ENCODE results near the gene GFPT2. TPM values are rescaled to one million over a fixed set of nuclear protein-coding genes. Genes with fewer than 3 reads are reported as not detected.
A peak's percentile ranks its signal among the peaks of the same experiment; 100 is the strongest.

The GFPT2 gene
- total RNA-seq, 2 experiments from 2014 or later: 0.15 to 0.37 TPM

DNA sequence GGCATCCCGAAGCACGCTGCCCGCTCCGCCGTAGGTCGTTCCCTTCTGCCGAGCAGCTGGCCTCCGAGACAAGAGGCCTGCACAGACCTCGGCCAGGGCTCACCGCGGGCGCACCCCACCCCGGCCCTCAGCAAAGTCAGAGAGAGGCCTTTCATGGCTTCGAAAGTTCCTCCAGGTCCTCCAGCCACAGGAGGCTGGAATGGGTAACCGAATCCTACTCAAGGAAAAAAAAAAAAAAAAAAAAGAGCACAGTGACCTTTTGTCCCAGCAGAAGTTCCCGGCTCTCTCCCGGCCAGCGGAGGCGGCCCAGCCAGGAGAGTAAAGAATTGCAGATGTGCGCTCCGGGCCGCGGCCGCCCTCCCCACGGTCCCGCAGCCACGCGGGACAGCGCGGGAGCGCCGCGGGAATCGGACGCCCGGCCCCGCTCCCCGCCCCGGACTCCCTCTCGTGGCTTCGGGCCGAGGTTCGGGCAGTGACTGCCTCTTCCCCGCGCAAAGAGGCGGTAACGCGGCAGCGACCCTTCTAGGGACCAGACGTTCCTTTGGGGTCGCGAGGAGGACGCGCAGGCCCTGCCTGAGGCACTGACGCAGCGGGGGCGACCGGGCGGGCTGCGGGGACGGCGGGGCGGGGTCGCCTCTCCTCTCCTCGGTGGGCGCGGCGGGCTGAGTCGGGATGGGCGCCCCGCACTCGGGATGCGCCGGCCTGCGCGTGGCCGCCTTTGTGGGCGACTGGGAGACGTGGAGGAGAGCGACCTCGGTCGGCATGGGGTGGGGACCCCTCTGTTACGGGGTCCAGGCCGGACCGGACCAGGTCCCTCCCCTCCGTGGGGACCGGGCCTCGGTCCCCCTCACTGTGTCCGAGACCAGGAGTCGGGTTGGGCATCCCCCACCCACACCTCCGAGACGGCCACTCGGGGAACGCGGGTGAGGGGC, 754 bp downstream of the GFPT2 start:
- Mint-ChIP-seq H3K27ac (no peak overlapping the region), H3K4me1 (peaks cover 5% of the 10 kb centered on the region), H3K36me3 (no peaks in the 10 kb centered on the region), H3K4me3 (no peak overlapping the region), H3K27me3 (peaks cover 63% of the 10 kb centered on the region), H3K9me3 (ENCODE audit: low read depth) (no peaks in the 10 kb centered on the region)
- no peak for ATAC-seq
- CTCF ChIA-PET: no interaction called here
- DNase-seq: no peak

- no peaks in the 10 kb centered on the region for H3K36me3 Mint-ChIP-seq
- peaks cover 48% of the 10 kb centered on the region for H3K27me3 Mint-ChIP-seq
- H3K4me3 Mint-ChIP-seq: no peak overlapping the region
- ATAC-seq (no peak), DNase-seq (no peak)
- no peaks in the 10 kb centered on the region for H3K9me3 Mint-ChIP-seq (ENCODE audit: low read depth)
- H3K4me1 Mint-ChIP-seq: peaks cover 5% of the 10 kb centered on the region
- no peak overlapping the region for H3K27ac Mint-ChIP-seq
- CTCF ChIA-PET: interaction anchor here (0.9 kb wide), 1 partner anchor 57 kb away, joined by 3 read pairs; no protein-coding TSS in a partner anchor
These were observed 2.2 kb downstream of the GFPT2 start for GRCh38 chr5:180350711-180351465.

GRCh38 chr5:180350296-180350695, 2.8 kb downstream of the GFPT2 start:
- Mint-ChIP-seq H3K4me1 (peaks cover 5% of the 10 kb centered on the region), H3K27ac (no peak overlapping the region), H3K36me3 (no peaks in the 10 kb centered on the region), H3K27me3 (peaks cover 43% of the 10 kb centered on the region), H3K4me3 (no peak overlapping the region), H3K9me3 (ENCODE audit: low read depth) (no peaks in the 10 kb centered on the region)
- ATAC-seq: no peak
- DNase-seq: no peak
- CTCF ChIA-PET: no interaction called here

- H3K9me3 Mint-ChIP-seq (ENCODE audit: low read depth): no peaks in the 10 kb centered on the region
- no peak for DNase-seq
- H3K27me3 Mint-ChIP-seq: peaks cover 35% of the 10 kb centered on the region
- H3K4me3 Mint-ChIP-seq: no peak overlapping the region
- no peak for ATAC-seq
- H3K27ac Mint-ChIP-seq: no peak overlapping the region
- H3K4me1 Mint-ChIP-seq: peaks cover 4% of the 10 kb centered on the region
- CTCF ChIA-PET: no interaction called here
- no peaks in the 10 kb centered on the region for H3K36me3 Mint-ChIP-seq
These were observed 3.7 kb downstream of the GFPT2 start for GRCh38 chr5:180349391-180349790.

- ATAC-seq (no peak), DNase-seq (no peak)
- CTCF ChIA-PET: no interaction called here
- H3K4me1 Mint-ChIP-seq: no peaks in the 10 kb centered on the region
- H3K36me3 Mint-ChIP-seq: no peaks in the 10 kb centered on the region
- H3K27me3 Mint-ChIP-seq: peaks cover 32% of the 10 kb centered on the region
- no peaks in the 10 kb centered on the region for H3K9me3 Mint-ChIP-seq (ENCODE audit: low read depth)
- H3K4me3 Mint-ChIP-seq: no peak overlapping the region
- H3K27ac Mint-ChIP-seq: no peak overlapping the region
These were observed 4.8 kb downstream of the GFPT2 start for GRCh38 chr5:180348336-180348735.

- H3K9me3 Mint-ChIP-seq (ENCODE audit: low read depth): no peaks in the 10 kb centered on the region
- H3K36me3 Mint-ChIP-seq: no peaks in the 10 kb centered on the region
- CTCF ChIA-PET: no interaction called here
- no peak for DNase-seq
- H3K4me1 Mint-ChIP-seq: no peaks in the 10 kb centered on the region
- no peak overlapping the region for H3K4me3 Mint-ChIP-seq
- no peak overlapping the region for H3K27ac Mint-ChIP-seq
- H3K27me3 Mint-ChIP-seq: peaks cover 34% of the 10 kb centered on the region
- no peak for ATAC-seq
These were observed 5.4 kb downstream of the GFPT2 start for GRCh38 chr5:180347702-180348101.

DNA sequence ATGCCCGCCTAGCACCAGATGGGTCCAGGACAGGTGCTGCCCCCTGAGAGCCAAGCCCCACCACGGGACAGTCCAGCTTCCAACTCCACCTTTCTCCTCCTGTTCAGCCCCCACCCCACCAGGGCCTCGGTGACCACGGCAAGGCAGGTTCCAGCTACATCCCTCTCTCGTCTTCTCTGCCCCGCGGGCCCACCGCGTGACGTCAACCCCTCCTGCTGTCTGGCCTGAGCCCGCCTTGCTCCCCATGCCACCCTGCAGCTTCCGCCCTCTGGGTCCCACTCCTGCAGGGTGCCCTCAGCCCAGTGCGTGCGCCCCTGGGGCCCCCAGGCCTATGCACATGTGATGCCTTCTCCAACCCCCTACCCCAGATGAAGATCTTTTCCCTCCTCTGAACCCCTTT, 6.8 kb downstream of the GFPT2 start:
- no peak for ATAC-seq
- H3K9me3 Mint-ChIP-seq (ENCODE audit: low read depth): no peaks in the 10 kb centered on the region
- H3K4me1 Mint-ChIP-seq: no peaks in the 10 kb centered on the region
- H3K4me3 Mint-ChIP-seq: no peak overlapping the region
- H3K27ac Mint-ChIP-seq: no peak overlapping the region
- no peak for DNase-seq
- H3K36me3 Mint-ChIP-seq: no peaks in the 10 kb centered on the region
- H3K27me3 Mint-ChIP-seq: peaks cover 25% of the 10 kb centered on the region
- CTCF ChIA-PET: interaction anchor here (5.7 kb wide), 1 partner anchor 18 kb away, joined by 24 read pairs; no protein-coding TSS in a partner anchor

- Mint-ChIP-seq H3K4me3 (no peak overlapping the region), H3K4me1 (no peaks in the 10 kb centered on the region), H3K9me3 (ENCODE audit: low read depth) (no peaks in the 10 kb centered on the region), H3K36me3 (no peaks in the 10 kb centered on the region), H3K27ac (no peak overlapping the region), H3K27me3 (peaks cover 19% of the 10 kb centered on the region)
- CTCF ChIA-PET: interaction anchor here (5.7 kb wide), 1 partner anchor 17 kb away, joined by 24 read pairs; no protein-coding TSS in a partner anchor
- DNase-seq (no peak), ATAC-seq (no peak)
These were observed 7.4 kb downstream of the GFPT2 start for GRCh38 chr5:180345781-180346180.

DNA sequence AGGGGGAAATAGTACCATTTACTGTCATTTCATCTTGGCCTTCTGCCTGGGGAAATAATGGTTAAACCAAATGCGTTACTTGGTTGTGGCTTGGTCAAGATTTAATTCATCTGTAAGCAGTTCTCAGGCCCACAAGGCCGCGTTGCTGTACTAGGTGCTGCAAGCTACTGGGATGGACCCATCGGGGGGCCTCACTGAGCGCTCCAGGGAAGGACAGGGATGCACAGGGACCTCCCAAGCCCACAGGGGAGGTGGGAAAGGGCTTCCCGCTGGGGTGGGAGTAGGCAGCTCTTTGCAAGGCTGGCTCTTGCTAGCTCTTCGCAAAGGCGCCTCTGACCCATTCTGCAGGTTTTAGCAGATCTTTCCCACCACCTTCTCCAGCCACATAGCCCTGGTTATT, 8.0 kb downstream of the GFPT2 start:
- no peaks in the 10 kb centered on the region for H3K9me3 Mint-ChIP-seq (ENCODE audit: low read depth)
- CTCF ChIA-PET: interaction anchor here (5.7 kb wide), 1 partner anchor 16 kb away, joined by 24 read pairs; no protein-coding TSS in a partner anchor
- ATAC-seq (no peak), DNase-seq (no peak)
- no peak overlapping the region for H3K27ac Mint-ChIP-seq
- H3K36me3 Mint-ChIP-seq: no peaks in the 10 kb centered on the region
- no peaks in the 10 kb centered on the region for H3K4me1 Mint-ChIP-seq
- peaks cover 13% of the 10 kb centered on the region for H3K27me3 Mint-ChIP-seq
- no peak overlapping the region for H3K4me3 Mint-ChIP-seq

DNA sequence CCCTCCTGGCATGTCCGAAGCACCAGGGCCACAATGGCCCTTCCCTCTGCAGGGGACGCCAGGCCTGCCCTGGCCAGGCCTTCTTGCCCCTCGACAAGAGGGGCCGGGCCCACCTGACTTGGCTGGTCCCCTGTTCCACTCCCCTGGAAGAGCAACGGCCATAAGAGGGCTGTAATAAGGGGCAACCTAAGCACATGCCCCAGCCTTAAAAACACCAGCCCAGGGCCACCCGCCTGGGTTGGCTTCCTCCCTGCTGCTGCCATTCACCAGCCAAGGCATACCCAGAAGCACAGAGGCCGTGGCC, 8.5 kb downstream of the GFPT2 start:
- ATAC-seq (no peak), DNase-seq (no peak)
- Mint-ChIP-seq H3K36me3 (no peaks in the 10 kb centered on the region), H3K27ac (no peak overlapping the region), H3K4me1 (no peaks in the 10 kb centered on the region), H3K9me3 (ENCODE audit: low read depth) (no peaks in the 10 kb centered on the region), H3K4me3 (no peak overlapping the region), H3K27me3 (peaks cover 12% of the 10 kb centered on the region)
- CTCF ChIA-PET: interaction anchor here (5.7 kb wide), 1 partner anchor 16 kb away, joined by 24 read pairs; no protein-coding TSS in a partner anchor

- no peaks in the 10 kb centered on the region for H3K4me1 Mint-ChIP-seq
- H3K9me3 Mint-ChIP-seq (ENCODE audit: low read depth): no peaks in the 10 kb centered on the region
- H3K27me3 Mint-ChIP-seq: peaks cover 10% of the 10 kb centered on the region
- DNase-seq: peak; percentile 38
- CTCF ChIA-PET: interaction anchor here (1.1 to 5.7 kb wide), 3 partner anchors 10 to 127 kb away, joined by 3 to 24 read pairs (median 5); no protein-coding TSS in a partner anchor
- no peaks in the 10 kb centered on the region for H3K36me3 Mint-ChIP-seq
- ATAC-seq: no peak
- no peak overlapping the region for H3K27ac Mint-ChIP-seq
- no peak overlapping the region for H3K4me3 Mint-ChIP-seq
These were observed 9.1 kb downstream of the GFPT2 start for GRCh38 chr5:180343831-180344695.

DNA sequence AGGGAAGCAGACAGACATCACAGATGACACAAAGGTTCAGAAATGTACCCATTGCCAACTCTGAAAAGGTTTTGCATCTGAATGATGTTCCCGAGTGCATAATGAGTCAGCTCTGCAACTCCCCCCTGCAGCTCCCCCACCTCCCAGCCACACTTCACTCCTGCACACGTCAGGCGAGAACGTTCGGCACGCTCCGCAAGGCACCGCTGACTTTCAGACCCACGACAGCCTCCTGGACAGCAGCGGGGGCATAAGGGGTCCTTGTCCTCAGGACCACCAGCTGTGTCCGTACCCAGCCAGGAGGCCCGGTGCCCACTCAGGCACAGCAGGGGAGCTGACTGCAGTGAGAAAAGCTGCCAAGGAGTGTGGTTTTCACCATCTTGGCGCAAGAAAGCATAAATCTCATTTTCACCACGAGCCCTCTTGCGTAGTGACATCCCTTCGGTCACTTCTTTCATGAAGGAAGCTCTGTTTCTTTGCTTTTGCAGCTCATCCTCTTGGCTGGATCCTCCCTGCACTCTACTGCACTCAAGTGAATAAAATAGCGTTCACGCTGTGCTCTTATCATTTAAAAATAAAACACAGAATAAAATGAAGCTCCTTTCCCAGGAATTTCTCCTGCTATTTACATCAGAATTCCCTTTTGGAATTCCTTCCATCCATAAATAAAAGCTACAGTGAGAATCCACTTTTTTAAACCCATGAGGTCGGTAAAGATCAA, 9.9 kb downstream of the GFPT2 start:
- CTCF ChIA-PET: interaction anchor here (1.1 to 5.7 kb wide), 3 partner anchors 11 to 128 kb away, joined by 3 to 24 read pairs (median 5); no protein-coding TSS in a partner anchor
- no peaks in the 10 kb centered on the region for H3K4me1 Mint-ChIP-seq

More for the DNA sequence above, 9.9 kb downstream of the GFPT2 start:
- Mint-ChIP-seq H3K27me3 (peaks cover 10% of the 10 kb centered on the region), H3K36me3 (no peaks in the 10 kb centered on the region), H3K27ac (no peak overlapping the region), H3K4me3 (no peak overlapping the region), H3K9me3 (ENCODE audit: low read depth) (no peaks in the 10 kb centered on the region)
- DNase-seq: no peak
- ATAC-seq: no peak

Data from activated CD8-positive, alpha-beta memory T cell treated with anti-CD3 and anti-CD28 coated beads, Interleukin-2, amount 10 ng/mL, durations not matched to agents 7 days and 5 days (primary cell).